CD1c-positive myeloid dendritic cell (primary cell): ENCODE measurements around the gene SLC27A6.
"Not testable (repeated sequence)": the region's sequence is repeated elsewhere in the genome, so short reads cannot be mapped to it uniquely, and the experiment has no call there.

Source experiments
- DNase-seq: peaks from one replicate; pipeline ENCODE4 v3.0.0-alpha.2; 2016; ENCODE audit errors: extremely low spot score

Gene SLC27A6, protein sequence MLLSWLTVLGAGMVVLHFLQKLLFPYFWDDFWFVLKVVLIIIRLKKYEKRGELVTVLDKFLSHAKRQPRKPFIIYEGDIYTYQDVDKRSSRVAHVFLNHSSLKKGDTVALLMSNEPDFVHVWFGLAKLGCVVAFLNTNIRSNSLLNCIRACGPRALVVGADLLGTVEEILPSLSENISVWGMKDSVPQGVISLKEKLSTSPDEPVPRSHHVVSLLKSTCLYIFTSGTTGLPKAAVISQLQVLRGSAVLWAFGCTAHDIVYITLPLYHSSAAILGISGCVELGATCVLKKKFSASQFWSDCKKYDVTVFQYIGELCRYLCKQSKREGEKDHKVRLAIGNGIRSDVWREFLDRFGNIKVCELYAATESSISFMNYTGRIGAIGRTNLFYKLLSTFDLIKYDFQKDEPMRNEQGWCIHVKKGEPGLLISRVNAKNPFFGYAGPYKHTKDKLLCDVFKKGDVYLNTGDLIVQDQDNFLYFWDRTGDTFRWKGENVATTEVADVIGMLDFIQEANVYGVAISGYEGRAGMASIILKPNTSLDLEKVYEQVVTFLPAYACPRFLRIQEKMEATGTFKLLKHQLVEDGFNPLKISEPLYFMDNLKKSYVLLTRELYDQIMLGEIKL

GRCh38 chr5:128965011-128965637 lies at the start of gene SLC27A6:
TSS of gene SLC27A6 (plus strand) at chr5:128965488. CDS start at chr5:128966138, 650 bp downstream.
- DNase-seq: no peak

DNA sequence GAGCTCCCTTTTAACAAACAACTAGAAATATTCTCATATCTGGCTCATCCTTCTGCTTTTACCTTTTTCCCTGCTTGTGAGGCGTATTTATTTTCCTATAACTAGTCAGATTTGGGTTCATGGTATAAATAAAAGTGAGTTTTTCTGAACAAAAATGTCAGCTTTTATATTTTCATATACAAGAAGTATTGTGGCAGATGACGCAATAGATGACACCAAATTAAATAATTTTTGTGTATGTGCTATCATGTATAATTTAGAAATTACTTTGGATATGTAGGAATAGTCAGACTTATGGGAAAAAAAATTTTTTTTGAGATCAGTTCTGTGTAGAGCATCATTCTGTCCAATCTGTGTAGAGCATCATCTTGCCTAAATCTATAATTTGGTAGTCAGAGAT lies 45.7 kb upstream of the SLC27A6 start:
- no peak for DNase-seq

- DNase-seq: no peak
These were observed 44.7 kb upstream of the SLC27A6 start for GRCh38 chr5:128920345-128921215.

DNA sequence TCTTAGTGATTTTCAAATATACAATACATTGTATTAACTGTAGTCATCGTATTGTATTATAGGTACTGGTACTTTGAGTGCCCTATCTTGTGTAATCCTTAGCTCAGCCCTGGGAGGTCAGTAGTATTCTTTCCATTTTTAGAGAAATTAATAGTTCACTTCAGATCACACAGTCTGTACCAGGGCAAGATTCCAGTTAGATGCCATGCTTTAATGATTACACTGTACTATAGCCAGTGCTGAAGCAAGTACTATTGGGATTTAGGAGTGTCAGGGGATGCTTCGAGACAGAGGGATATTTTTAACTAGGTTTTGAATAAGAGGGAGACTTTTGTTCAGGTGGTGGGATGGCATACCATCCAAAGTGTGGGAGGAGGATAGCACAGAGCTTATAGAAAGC lies 41.0 kb upstream of the SLC27A6 start:
- DNase-seq: no peak

DNA sequence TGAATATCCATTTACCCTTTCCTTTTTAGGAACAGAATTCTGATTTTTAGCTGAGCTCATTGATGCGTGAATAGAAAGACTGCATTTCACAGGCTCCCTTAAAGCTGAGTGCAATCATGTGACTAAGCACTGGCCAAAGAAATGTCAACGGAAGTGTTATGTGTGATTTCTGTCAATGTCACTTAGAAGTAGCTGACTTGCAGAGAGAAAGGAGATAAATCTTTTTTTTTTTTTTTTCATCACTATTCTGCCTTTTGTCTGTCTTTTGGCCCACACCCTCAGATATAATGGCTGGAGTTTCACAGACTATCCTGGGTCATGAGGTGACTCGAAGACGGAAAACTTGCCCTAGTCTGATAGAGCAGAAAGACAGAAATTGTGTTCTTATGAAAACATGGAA lies 39.3 kb upstream of the SLC27A6 start:
- no peak for DNase-seq

- DNase-seq: peak; percentile 77
These were observed 37.6 kb upstream of the SLC27A6 start for GRCh38 chr5:128927644-128928043.

DNA sequence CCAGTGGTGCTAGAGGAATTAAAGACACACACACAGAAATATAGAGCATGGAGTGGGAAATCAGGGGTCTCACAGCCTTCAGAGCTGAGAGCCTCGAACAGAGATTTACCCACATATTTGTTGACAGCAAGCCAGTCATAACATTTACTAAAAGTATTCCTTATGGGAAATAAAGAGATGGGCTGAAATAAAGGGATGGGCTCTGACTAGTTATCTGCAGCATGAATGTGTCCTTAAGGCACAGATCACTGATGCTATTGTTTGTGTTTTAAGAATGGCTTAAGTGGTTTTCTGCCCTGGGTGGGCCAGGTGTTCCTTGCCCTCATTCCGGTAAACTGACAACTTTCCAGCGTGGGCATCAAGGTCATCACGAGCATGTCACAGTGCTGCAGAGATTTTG lies 33.1 kb upstream of the SLC27A6 start:
- not testable (repeated sequence) for DNase-seq

- DNase-seq: not testable (repeated sequence)
These were observed 22.2 kb upstream of the SLC27A6 start for GRCh38 chr5:128943100-128943499.

DNA sequence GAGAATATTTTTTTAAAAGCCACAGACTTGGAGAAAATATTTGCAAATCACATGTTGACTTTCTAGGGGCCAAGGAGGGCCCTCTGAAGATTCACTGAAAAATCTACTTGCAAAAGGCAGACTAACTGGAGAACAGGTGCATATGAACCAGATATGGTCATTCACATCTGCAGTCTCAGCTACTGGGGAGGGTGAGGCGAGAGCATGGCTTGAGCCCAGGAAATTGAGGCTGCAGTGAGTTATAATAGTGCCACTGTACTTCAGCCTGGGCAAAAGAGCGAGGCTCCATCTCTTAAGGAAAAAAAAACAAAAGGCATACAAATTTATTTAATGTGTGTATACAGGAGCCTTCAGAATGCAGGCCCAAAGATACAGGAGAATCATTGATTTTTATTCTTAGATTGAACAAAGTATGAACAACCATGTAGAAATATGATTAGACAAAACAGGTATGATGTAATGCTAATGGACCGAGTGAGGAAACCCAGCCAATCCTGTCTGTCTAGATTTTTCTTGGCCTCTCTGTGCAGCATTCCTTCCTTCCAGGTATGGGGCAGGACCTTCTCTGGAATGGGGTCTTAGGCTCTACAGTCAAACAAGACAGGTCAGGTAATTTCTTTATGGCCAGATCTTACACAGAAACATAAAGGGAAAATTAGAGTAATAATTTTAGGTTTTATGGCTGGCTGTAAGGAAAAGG lies 15.3 kb upstream of the SLC27A6 start:
- no peak for DNase-seq

GRCh38 chr5:128951301-128951700 lies 14.0 kb upstream of the SLC27A6 start:
- not testable (repeated sequence) for DNase-seq

- DNase-seq: no peak
These were observed 9.1 kb upstream of the SLC27A6 start for GRCh38 chr5:128956164-128956563.

DNA sequence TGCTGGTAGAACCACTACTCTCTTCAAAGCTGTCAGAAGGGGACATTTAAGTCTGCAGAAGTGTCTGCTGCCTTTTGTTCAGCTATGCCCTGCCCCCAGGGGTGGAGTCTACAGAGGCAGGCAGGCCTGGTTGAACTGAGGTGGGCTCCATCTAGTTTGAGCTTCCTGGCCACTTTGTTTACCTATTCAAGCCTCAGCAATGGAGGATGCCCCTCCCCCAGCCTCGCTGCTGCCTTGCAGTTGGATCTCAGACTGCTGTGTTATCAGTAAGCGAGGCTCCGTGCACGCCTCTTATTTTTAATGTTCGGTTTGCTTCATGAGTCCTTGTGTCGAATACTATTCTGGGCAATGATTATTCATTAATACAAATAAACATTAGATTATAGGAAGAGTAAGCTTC lies 3.1 kb upstream of the SLC27A6 start:
- DNase-seq: no peak

GRCh38 chr5:128965638-128966302 lies 482 bp downstream of the SLC27A6 start:
- no peak for DNase-seq

GRCh38 chr5:128966375-128966774 lies 1.1 kb downstream of the SLC27A6 start:
- DNase-seq: no peak

GRCh38 chr5:128966846-128967245 lies 1.6 kb downstream of the SLC27A6 start:
- no peak for DNase-seq

DNA sequence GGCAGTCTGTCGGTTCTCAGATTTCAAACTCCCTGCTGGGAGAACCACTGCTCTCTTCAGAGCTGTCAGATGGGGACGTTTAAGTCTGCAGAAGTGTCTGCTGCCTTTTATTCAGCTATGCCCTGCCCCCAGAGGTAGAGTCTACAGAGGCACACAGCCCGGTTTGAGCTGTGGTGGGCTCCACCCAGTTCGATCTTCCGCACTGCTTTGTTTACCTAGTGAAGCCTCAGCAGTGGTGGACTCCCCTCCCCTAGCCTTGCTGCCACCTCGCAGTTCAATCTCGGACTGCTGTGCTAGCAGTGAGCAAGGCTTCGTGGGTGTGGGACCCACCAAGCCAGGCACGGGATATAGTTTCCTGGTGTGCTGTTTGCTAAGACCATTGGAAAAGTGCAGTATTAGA lies 8.0 kb downstream of the SLC27A6 start:
- no peak for DNase-seq

GRCh38 chr5:128974567-128974966 lies 9.3 kb downstream of the SLC27A6 start:
- DNase-seq: no peak

DNA sequence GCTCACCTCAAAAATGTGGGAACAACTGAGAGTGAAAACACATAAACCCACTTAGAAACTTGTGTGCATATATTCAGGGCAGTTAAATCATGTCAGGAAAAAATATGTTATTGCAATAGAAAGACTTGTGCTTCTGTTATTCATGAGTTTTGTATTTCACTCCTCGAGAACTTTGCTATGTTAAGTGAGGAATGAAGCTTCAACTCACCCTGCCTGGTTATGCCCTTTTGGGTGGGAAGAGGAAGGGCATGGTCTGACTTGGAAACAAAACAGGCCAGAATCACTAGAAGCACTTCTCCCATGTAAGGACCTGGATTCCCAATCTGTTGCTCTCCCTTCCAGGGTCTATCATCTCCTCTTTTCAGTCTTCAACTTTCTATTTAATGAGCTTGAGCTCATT lies 14.5 kb downstream of the SLC27A6 start:
- no peak for DNase-seq

GRCh38 chr5:128980917-128981316 lies 15.6 kb downstream of the SLC27A6 start:
- DNase-seq: no peak

- DNase-seq: no peak
These were observed 19.2 kb downstream of the SLC27A6 start for GRCh38 chr5:128984480-128984879.

- no peak for DNase-seq
These were observed 23.2 kb downstream of the SLC27A6 start for GRCh38 chr5:128988476-128988875.
